GM19467 (cell line): Measurements from ENCODE around the gene USP30.
A peak's percentile ranks its signal among the peaks of the same experiment; 100 is the strongest.
"Not testable (repeated sequence)": the region's sequence is repeated elsewhere in the genome, so short reads cannot be mapped to it uniquely, and the experiment has no call there.

Experiments used
- ATAC-seq: cut with Tn5 transposase; IDR thresholded peaks from one replicate; pipeline ENCODE4 v1.9.1; 2021; ENCODE audit warnings: mild to moderate bottlenecking, moderate library complexity; ENCODE audit not compliant: unreplicated experiment

Gene USP30

DNA sequence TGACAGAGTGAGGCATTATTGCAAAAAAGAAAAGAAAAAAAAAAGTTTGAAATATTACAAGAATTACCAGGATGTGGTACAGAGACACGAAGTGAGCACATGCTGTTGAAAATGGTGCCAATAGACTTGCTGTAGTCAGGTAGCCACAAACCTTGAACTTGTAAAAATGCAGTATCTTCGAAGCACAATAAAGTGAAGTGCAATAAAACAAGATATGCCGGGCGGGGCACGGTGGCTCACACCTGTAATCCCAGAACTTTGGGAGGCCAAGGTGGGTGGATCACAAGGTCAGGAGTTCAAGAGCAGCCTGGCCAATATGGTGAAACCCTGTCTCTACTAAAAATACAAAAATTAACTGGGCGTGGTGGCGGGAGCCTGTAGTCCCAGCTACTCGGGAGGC lies 2.6 kb upstream of the USP30 start:
- not testable (repeated sequence) for ATAC-seq

DNA sequence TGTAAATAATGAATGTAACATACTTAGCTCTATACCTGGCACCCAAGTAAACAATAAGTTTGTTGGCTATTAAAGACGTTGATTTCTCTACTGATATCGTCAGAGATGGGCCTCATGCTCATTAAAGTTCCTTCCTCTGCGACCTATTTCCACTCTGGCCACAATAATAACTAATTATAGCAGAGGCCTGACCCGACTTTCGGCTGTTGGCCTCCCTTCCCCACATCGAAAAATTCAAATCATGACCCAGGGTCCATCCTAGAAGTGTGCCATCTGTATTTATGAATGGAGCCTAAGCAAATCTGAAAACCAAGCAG lies 321 bp upstream of the USP30 start:
- ATAC-seq, result no peak

DNA sequence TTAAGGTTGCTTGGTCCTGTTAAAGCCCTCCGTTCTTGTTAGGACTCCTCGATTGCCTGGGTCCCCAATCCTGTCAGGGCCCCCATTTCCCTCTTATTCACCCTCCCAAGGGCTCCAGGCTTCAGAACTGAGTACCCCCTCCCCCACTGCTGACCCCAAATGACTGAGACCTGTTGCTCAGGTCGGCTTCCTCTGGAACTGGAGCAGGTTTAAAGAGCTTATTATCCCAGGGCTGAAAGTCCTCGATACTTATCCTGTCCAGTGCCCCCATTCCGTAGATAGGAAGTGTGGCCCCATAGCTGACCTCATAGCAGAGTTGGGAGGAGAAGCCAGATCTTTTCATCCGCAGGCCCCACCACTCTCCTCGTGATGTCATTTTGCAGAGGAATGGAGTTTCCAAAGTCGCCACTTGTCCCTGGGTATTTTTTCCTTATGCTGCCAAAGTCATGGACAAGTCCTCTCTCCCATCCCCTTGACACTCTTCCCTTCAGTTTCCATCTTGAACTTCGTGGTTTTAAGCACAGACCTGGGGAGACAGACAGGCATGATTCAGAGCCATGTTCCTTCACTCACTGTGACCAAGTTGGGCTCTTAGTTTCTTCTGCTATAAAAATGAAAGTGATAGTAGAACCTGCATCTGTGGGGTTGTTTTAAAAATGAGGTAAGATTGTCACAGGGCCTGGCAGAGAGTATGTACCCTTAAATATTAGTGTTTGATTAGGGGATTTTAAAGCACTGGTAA lies 1.2 kb downstream of the USP30 start:
- ATAC-seq, result peak; percentile 46

DNA sequence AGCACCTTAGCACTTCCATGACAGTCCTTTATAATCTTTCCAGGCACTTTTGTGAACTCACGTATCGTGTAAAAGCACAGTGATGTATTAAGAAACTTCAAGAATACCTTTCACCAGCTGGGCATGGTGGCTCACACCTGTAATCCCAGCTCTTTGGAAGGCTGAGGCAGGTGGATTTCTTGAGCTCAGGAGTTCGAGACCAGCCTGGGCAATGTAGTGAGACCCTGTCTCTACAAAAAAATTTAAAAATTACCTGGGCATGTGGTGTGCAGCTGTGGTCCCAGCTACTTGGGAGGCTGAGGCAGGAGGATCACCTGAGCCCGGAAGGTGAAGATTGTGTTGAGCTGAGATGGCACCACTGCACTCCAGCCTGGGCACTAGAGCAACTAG lies 1.7 kb downstream of the USP30 start:
- ATAC-seq, result peak; percentile 1

DNA sequence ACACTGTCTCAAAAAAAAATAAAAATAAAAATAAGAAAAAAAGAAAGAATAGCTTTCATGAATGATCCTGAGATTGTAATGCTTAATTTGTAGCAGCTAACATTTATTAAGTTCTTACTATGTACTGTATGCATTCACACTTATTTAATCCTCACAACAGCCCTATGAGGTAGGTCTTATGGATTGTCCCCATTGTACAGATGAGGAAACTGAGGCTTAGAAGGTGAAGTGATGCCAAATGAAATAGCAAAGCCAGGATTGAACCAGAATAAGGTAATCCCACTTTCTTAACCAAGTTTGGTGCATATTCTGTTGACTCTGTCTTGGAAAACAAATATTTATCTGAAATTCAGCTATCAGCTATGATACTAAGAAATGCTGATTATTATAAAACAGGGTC lies 2.1 kb downstream of the USP30 start:
- no peak for ATAC-seq

DNA sequence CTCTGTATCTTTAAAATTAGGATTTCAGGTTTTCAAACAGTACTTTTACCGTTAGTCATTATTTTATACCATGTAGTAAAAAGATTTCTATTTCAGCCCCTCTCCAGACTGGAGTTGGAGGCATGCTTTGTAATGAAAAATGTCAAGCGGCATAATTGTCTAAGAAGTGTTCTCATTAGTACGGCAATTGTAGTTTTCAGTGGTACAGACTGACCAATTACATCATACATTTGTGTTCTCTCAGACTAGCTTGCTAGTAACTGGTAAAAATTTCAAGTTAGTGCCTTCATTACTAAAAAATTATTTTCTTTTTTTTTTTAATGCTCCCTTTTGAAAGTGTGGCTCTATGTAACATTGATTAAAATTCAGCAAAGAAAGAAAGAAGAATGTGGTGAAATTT lies 4.5 kb downstream of the USP30 start:
- ATAC-seq, result no peak

DNA sequence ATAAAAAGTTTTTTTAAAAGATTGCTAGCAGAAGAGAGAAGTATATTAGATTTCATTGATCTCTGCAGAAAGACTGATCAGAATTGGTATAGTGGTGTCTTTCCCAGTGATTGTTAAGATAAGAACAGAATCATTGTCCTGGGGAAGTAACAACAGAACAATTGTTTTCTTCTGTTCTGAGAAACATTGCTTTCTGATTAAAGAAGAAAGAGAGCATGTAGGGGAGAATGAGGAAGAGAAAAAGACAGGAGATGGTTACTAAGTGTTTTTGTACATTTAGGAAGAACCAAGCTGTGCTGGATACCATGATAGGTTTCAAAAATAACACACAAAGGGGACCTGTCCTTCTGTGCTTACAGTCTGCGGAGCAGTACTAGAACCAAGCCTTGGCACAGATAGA lies 5.0 kb downstream of the USP30 start:
- ATAC-seq, result no peak

DNA sequence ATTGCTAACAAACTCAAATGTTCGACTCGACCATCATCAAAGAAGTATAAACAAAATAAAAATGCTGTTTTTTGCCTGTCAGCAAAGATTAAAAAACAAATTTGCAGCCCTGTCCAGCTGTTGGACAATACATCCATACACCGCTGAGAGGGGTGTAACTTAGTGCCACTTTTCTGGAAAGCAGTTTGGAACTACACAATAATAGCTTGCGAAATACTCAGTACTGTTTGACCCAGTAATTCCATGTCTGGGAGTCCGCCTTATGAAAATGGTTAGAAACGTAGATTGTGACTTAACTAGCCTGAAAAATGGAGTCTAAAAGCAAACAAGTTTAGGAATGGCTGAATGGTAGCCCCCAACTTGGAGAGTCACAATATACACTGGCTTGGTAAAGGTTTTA lies 6.4 kb downstream of the USP30 start:
- no peak for ATAC-seq

DNA sequence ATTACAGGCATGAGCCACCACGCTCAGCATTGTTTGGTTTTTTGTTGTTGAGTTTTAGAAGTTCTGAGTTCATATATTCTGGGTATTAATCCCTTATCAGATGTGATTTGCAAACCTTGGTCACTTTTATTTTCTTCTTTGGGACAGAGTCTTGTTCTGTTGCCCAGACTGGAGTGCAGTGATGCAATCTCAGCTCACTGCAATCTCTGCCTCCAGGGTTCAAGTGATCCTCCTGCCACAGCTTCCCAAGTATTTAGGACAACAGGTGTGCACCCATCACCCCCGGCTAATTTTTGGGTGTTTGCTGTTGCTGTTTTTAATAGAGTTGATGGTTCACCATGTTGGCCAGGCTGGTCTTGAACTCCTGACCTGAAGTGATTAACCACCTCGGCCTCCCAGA lies 11.8 kb downstream of the USP30 start:
- ATAC-seq, result no peak

DNA sequence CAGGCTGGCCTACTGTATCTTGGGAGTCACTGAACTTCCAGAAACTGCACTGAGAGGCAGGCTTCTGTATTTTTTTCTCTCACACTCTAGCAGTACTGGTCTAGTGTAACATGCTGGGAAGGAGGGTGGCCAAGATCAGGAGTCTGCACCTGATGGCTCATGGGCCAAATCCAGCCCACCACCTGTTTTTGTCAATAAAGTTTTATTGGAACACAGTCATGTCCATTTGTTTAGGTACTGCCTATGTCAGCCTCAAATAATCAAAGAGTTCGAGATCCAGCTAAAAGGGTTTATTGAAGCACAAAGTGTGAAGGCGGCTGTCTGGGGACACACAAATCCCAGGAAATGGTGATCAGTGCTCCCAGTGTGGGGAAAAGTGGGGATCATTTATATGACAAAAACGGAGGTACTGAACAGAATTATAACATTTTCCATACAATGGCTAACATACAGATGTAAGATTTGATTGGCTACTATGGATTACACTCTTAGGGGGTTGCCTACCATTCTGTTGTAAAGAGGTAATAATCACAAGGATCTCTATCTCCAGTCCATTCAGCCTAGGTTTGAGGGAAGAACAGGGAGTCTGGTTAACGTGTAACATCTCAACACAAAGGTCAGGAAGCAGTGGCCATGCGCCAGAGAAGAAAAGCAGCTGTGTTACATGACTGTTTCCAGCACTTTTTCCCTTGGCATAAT lies 12.9 kb downstream of the USP30 start:
- no peak for ATAC-seq

DNA sequence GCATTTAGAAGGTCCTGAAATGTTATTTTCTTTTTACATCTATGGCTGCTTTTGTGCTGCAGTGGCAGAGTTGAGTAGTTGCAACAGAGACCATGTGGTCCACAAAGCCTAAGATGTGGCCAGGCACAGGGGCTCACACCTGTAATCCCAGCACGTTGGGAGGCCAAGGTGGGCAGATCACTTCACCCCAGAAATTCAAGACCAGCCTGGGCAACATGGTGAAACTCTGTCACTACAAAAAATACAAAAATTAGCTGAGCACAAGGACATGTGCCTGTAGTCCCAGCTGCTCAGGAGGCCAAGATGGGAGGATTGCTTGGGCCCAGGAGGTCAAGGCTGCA lies 13.4 kb downstream of the USP30 start:
- no peak for ATAC-seq

DNA sequence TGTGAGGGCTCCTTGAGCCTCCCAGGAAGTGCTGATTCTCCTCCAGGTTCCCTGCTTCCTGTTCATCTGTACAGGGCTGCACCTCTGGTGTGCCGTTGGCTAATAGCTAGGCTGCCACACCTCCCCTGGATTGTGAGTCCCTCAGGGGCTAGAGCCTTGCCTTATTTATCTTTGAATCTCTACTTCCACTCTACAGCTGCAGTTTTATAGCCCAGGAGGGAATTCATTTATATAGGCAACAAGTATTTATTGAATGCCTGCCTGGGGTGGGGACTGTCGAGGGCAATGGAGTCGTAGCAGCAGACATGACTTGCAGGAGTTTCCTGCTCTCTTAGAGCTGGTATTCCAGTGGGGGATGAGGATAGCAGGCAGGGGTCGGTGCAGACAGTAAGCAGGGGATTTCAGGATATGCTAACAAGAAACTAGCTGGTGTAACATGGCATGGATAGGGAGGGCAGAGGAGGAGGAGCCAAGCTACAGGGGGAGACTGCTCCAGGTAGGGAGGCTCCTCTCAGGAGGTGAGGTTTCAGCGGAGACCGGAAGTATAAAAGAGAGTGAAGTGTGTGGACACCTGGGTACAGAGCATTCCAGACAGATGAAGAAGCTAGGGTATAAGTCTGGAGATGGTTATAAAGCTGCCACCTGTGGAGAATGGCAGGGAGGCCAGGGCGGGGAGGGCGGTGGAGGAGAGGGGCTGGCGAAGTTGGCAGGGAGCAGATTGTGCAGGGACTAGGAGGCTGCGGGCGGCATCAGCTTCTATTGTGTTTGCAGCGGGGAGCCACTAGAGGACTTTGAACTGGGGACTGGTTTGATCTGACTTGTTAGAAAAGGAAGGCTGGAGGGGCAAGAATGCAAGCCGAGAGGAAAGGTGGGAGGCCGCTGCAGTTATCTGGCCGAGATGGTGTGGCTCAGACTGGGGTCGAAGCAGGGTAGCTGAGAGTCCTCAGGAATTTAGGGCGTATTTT lies 17.2 kb downstream of the USP30 start:
- no peak for ATAC-seq

DNA sequence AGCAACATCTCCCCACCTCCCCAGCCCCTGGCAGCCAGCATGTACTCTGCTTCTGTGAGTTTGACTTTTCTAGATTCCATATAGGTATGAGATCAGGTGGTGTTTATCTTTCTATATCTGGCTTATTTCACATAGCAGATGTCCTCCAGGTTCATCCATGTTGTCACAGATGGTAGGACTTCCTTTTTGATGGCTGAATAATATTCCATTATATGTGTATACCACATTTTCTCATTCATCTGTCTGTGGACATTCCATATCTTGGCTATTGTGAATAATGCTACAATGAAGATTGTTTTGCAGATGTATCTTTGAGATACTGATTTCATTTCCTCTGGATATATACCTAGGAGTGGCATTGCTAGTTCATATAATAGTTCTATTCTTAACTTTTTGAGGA lies 22.5 kb downstream of the USP30 start:
- ATAC-seq, result no peak

DNA sequence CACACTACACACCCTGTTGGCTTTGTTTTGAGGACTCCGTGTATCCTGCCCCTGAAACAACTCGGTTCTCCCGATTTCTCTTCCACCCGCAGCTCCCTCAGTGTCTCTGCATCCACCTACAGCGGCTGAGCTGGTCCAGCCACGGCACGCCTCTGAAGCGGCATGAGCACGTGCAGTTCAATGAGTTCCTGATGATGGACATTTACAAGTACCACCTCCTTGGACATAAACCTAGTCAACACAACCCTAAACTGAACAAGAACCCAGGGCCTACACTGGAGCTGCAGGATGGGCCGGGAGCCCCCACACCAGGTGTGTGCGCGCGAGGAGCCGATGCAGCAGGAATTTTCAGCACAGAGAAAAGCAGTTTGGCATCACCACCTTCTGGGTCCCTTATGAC lies 30.4 kb downstream of the USP30 start:
- no peak for ATAC-seq

DNA sequence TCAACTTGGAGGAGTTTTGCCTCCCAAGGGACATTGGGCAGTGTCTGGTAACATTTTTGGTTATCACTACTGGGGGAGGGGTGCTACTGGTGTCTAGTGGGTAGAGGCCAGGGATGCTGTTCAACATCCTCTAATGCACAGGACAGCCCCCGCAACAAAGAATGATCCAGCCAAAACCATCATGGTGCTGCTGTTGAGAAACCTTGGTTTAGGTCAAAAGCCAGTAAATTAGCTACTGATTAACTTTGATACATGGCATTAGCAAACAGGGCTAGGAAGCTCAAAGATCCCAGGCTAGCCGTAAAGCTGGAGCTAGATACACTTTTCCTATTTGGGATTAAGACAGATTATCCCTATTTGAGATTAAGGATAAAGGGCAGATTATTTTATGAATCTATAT lies 32.0 kb downstream of the USP30 start:
- no peak for ATAC-seq

DNA sequence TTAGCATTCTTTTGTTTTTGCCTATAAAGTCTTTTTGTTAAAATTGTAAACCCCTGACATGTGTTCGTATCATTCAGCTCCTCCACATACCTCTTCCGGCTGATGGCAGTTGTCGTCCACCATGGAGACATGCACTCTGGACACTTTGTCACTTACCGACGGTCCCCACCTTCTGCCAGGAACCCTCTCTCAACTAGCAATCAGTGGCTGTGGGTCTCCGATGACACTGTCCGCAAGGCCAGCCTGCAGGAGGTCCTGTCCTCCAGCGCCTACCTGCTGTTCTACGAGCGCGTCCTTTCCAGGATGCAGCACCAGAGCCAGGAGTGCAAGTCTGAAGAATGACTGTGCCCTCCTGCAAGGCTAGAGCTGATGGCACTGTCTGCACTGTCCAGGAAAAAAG lies 33.2 kb downstream of the USP30 start:
- no peak for ATAC-seq

DNA sequence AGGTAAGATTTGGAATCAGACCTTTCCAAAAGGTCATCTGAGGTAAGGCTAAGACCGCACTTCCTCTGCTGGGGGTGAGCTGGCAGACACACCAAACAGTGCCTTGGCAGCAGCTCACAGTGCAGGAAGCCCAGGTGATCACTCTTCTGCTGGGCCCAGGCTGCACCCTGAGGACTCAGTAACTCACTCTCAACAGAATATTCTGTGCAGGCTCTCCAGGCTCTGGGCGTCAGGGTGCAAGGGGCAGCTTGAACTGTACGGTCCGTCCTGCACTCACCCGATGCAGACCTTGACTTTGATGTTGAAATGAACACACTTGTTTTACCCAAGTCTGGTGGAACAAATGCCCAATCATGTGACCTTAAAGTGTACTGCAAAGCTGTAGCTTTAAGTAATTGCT lies 34.9 kb downstream of the USP30 start:
- no peak for ATAC-seq

DNA sequence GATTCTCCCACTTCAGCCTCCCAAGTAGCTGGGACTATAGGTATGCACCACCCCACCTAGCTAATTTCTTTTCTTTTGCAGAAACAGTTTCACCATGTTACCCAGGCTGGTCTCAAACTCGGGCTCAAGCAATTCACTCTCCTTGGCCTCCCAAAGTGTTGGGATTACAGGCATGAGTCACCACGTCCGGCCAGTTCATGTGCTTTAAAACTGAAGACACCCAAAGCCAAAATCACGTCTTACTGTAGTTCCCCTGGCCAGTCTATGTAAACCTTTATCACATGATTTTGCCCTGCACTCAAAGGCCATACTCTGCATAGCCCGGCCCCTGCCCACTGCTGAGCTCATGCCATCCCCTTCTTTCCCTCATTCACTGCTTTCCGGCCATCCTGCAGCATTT lies 36.4 kb downstream of the USP30 start:
- no peak for ATAC-seq

DNA sequence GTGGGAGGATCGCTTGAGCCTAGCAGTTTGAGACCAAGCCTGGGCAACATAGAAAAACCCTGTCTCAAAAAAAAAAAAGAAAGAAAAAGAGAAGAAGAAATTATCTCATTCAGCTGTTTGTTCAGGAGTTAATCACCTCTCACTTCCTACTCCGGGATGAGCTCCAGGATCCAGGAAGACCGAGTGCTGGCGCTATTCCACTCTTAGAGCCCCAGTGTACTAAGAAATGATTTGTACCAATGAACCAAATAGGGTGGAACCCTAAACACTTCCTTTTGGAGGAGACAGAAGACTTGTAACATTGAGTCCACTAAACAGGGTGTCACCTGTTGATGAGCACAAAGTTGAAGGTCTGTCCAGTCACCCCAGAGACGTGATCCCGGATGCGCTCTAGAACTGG lies 37.3 kb downstream of the USP30 start:
- no peak for ATAC-seq

DNA sequence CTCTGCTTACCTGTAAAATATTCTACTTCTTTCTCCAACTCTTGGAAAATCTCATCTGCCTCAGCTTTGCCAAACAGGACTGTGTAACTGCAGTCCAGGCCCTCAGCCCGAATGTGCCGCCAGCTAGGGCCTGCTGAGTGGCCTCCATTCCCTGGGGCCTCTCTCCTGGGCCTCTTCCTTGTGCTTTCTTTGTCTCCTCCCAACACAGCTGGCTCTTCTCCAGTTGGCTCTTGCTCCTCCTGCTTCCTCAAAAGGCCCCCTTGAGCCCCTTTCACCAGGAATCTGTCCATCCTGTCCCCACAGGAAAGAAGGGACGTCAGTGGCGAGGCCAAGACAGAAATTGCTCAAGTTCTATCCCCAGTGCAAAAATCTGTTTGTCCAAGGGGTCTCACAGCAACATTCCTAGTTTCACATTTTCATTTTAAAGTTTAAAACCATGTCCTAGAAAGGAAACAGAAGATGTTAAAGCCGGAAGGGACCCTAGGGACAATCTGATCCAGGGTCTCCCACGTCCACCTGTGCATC lies 40.2 kb downstream of the USP30 start:
- ATAC-seq, result no peak

DNA sequence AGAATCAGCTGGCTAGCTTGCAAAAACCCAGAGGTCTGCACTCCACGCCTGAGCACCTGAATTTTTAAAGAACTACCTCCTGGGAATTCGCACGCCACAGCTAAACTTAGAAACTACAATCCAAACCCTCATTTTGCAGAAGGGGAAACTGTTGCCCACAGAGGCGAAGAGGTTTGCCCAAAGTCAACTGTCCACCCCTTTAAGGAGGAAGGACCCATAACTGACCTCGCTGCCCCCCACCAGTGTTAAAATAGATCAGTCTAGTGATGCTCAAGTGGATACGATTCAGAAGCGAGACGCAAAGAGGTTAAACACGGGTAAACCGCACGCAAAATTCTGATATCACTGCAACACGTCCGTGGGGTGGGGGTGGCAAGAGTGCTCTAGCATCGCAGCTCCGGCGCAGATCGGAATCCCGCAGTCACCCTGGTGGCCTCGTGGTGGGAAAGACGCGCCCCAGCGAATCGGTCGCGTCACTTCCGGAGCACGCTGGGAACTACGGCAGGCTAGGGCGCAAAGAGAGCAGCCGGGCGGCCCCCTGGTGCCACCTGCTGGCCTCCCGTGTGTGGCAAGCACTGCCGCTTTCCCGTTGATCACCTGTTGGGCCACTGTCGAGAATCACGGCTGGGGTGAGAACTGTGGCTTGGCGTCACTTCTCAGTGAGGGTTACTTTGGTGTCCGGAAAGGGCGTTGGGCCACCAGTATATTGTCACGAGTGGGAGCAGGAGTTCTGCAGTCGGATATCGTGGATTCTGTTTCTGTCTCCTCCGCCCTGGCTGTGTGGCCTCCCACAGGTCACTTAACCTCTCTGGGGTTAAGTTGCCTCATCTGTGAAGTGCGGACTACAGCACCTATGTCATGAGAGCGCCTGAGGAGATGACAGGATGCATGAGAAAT lies 40.9 kb downstream of the USP30 start, which contains the start of gene ALKBH2:
TSS of gene ALKBH2 (minus strand) at position 451 of the 897 bp plus-strand sequence. CDS start 686 bp downstream, outside the sequence.
- peak; percentile 58 for ATAC-seq
